ENCODE data around the gene STK39. TPM values are rescaled to one million over a fixed set of nuclear protein-coding genes. Genes with fewer than 3 reads are reported as not detected.

Gene STK39
- total RNA-seq, 4 donors from 2014 or later: 17.4 to 27.6 (median 20.6) TPM

GRCh38 chr2:168203762-168204693, 43.4 kb downstream of the STK39 start:
- WGBS, 2 donors: 84 to 89% methylated on average over 13 to 15 of the region's 15 CpGs
- intact Hi-C loops (cut with DNase I): no loop called here
- no peaks in the 10 kb centered on the region for H3K27me3 ChIP-seq
- no peak for DNase-seq
- TF ChIP-seq POLR2A (IDR thresholded peaks at IDR 0.05) (no peak), CTCF (IDR thresholded peaks at IDR 0.05) (no peak)
- H3K4me1 ChIP-seq: peaks cover 0 to 25% (median 0%) of the 10 kb centered on the region in 3 donors
- H3K36me3 ChIP-seq: no peaks in the 10 kb centered on the region
- no peak overlapping the region for H3K4me3 ChIP-seq
- H3K9me3 ChIP-seq: no peaks in the 10 kb centered on the region
- peak overlapping the region in 3 of 4 donors; percentile 29 to 47 (median 43) for H3K27ac ChIP-seq

- 73 to 76% methylated on average over 5 of the region's 5 CpGs for WGBS, 2 donors
- no peak overlapping the region for H3K27ac ChIP-seq
- intact Hi-C loops (cut with DNase I): no loop called here
Measured at GRCh38 chr2:168201584-168202116, 45.7 kb downstream of the STK39 start.

GRCh38 chr2:168200930-168201583, 46.3 kb downstream of the STK39 start:
- intact Hi-C loops (cut with DNase I): no loop called here
- H3K4me3 ChIP-seq: no peak overlapping the region
- H3K27ac ChIP-seq: no peak overlapping the region
- no peaks in the 10 kb centered on the region for H3K36me3 ChIP-seq
- H3K9me3 ChIP-seq: no peaks in the 10 kb centered on the region
- H3K27me3 ChIP-seq: no peaks in the 10 kb centered on the region
- 70 to 77% methylated on average over 6 of the region's 6 CpGs for WGBS, 2 donors
- no peak for DNase-seq
- H3K4me1 ChIP-seq: peaks cover 0 to 30% (median 0%) of the 10 kb centered on the region in 3 donors
- TF ChIP-seq POLR2A (IDR thresholded peaks at IDR 0.05): no peak
- no peak for TF ChIP-seq CTCF (IDR thresholded peaks at IDR 0.05)

More at GRCh38 chr2:168201584-168202116, 45.7 kb downstream of the STK39 start:
- Histone ChIP-seq H3K4me3 (no peak overlapping the region), H3K36me3 (no peaks in the 10 kb centered on the region), H3K9me3 (no peaks in the 10 kb centered on the region), H3K27me3 (no peaks in the 10 kb centered on the region), H3K4me1 (peaks cover 0 to 25% (median 0%) of the 10 kb centered on the region in 3 donors)
- no peak for DNase-seq
- TF ChIP-seq CTCF (IDR thresholded peaks at IDR 0.05) (no peak), POLR2A (IDR thresholded peaks at IDR 0.05) (no peak)

GRCh38 chr2:168198476-168199207, 48.8 kb downstream of the STK39 start:
- no peak overlapping the region for H3K27ac ChIP-seq

More at GRCh38 chr2:168198476-168199207, 48.8 kb downstream of the STK39 start:
- H3K36me3 ChIP-seq: no peaks in the 10 kb centered on the region
- no peak for TF ChIP-seq POLR2A (IDR thresholded peaks at IDR 0.05)
- TF ChIP-seq CTCF (IDR thresholded peaks at IDR 0.05): no peak
- no peaks in the 10 kb centered on the region for H3K27me3 ChIP-seq
- intact Hi-C loops (cut with DNase I): no loop called here
- no peak overlapping the region for H3K4me3 ChIP-seq
- WGBS, 2 donors: 55 to 70% methylated on average over 7 of the region's 7 CpGs
- peaks cover 0 to 26% (median 0%) of the 10 kb centered on the region in 3 donors for H3K4me1 ChIP-seq
- H3K9me3 ChIP-seq: no peaks in the 10 kb centered on the region
- no peak for DNase-seq
